ENCODE data around the gene TEAD1.

The TEAD1 gene

GRCh38 chr11:12853652-12854296 is 179.6 kb downstream of the TEAD1 start:
- no peak for DNase-seq (ENCODE audit: extremely low read depth, low read depth)
- TF ChIP-seq, protein P1, sequence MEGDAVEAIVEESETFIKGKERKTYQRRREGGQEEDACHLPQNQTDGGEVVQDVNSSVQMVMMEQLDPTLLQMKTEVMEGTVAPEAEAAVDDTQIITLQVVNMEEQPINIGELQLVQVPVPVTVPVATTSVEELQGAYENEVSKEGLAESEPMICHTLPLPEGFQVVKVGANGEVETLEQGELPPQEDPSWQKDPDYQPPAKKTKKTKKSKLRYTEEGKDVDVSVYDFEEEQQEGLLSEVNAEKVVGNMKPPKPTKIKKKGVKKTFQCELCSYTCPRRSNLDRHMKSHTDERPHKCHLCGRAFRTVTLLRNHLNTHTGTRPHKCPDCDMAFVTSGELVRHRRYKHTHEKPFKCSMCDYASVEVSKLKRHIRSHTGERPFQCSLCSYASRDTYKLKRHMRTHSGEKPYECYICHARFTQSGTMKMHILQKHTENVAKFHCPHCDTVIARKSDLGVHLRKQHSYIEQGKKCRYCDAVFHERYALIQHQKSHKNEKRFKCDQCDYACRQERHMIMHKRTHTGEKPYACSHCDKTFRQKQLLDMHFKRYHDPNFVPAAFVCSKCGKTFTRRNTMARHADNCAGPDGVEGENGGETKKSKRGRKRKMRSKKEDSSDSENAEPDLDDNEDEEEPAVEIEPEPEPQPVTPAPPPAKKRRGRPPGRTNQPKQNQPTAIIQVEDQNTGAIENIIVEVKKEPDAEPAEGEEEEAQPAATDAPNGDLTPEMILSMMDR (IDR thresholded peaks at IDR 0.05; ENCODE audit: low read depth, low read length), result no peak

DNA sequence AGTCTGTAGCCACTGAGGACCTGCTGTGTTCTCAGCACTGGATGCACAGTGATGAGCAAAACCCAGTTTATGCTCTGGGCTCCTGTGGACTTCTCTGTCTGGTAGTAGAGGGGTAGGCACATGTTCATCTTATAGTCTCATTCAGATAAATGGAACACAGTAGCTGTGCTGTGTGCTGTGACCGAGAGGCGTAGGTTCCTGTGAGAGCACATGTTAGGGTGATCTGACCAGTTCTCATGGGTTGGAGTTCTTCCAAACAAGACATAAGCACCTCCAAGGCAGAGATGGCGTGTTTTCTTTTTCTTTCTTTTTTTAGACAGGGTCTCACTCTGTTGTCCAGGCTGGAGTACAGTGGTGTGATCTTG is 180.1 kb downstream of the TEAD1 start:
- no peak for DNase-seq (ENCODE audit: extremely low read depth, low read depth)
- TF ChIP-seq, protein P1 (IDR thresholded peaks at IDR 0.05; ENCODE audit: low read depth, low read length), result no peak

- TF ChIP-seq, protein P1 (IDR thresholded peaks at IDR 0.05; ENCODE audit: low read depth, low read length), result no peak
- DNase-seq (ENCODE audit: extremely low read depth, low read depth), result no peak
Observed at GRCh38 chr11:12854829-12855228, 180.6 kb downstream of the TEAD1 start.

DNA sequence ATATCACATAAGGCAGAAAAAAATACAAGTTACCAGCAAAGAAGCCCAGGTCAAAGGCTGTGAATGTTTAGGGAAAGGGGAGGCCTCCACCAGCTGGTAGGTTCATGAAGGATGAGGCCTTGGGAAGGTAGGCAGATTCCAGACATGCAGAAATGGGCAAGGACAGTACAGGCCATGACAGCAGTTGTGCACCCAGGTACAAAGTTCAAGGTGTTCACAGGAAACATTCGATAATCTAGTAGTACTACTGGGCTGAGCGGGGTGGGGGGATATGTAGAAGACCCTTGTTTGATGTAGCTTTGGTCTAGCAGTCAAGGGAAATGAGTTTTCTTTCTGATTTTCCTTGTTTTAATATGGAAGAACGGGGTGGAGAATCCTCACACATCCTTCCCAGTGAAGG is 182.1 kb downstream of the TEAD1 start:
- TF ChIP-seq, protein P1 (IDR thresholded peaks at IDR 0.05; ENCODE audit: low read depth, low read length), result no peak
- no peak for DNase-seq (ENCODE audit: extremely low read depth, low read depth)

GRCh38 chr11:12857572-12857971 is 183.4 kb downstream of the TEAD1 start:
- DNase-seq (ENCODE audit: extremely low read depth, low read depth), result no peak

DNA sequence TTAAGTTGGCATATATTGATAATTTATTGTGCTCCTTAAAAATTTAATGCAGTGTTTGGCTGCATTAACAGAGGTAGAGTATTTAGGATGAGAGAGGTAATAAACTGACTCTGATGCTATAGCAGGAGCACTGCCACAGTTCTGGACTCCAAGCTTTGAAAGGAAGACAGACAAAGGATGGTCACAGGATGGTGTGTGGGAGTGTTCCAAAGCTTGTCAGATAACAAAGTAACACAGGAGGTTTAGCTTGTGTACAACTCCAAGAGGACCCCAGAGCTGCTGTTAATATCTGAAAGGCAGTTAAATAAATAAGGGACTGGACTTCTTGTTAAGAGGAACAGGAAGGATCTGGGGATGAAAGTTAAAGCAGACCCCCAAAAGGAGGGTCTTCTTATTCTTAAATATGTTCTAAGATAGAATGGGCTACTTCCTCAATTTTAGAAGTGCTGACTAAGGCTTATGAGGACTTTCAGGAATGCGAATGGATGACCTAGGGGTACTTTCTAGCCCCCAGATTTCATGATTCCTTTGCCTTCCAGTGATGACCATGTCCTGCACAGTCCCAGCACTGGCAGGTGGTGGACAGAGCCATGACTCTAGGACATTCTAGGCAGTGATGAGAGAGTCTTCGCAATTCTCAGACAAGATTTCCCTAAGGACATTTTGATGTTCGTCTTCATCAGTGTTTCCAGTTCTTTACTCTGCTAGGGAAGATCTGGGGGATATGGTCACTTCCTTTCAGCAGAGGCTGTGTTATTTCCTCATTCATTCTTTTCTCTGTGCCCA is 185.8 kb downstream of the TEAD1 start:
- TF ChIP-seq, protein P1 (IDR thresholded peaks at IDR 0.05; ENCODE audit: low read depth, low read length), result no peak
- DNase-seq (ENCODE audit: extremely low read depth, low read depth), result no peak

More at GRCh38 chr11:12857572-12857971, 183.4 kb downstream of the TEAD1 start:
- TF ChIP-seq, protein P1 (IDR thresholded peaks at IDR 0.05; ENCODE audit: low read depth, low read length), result no peak

- TF ChIP-seq, protein P1 (IDR thresholded peaks at IDR 0.05; ENCODE audit: low read depth, low read length), result no peak
- no peak for DNase-seq (ENCODE audit: extremely low read depth, low read depth)
Observed at GRCh38 chr11:12860827-12861226, 186.6 kb downstream of the TEAD1 start.
